Adrenal gland (tissue), 5 donors: Measurements from ENCODE around the gene XPO4.

Experiments
- POLR2A ChIP-seq, 2 donors: fragments of 450-650 bp; IDR thresholded peaks; one replicate each; pipeline ENCODE4 v1.6.1; 2017; ENCODE audit warnings: antibody characterized with exemption in 2 of 2, mild to moderate bottlenecking in 2 of 2, moderate library complexity in 1 of 2
- TF ChIP-seq, protein P1 (sequence below), 6 experiments: fragments of 450-650 bp in 4 of 6; fragments of 200-600 bp in 2 of 6; sonication (generic) in 1 of 6; IDR thresholded peaks; 1 replicate in 5 of 6; 2 replicates in 1 of 6; pipeline versions ENCODE4 v1.5.1 to v1.8.0; 2016 to 2021; ENCODE audit warnings: antibody characterized with exemption in 6 of 6, mild to moderate bottlenecking in 2 of 6, moderate library complexity in 1 of 6
- donor health status: DM: no; HTN: no; CAD: no.

DNA sequence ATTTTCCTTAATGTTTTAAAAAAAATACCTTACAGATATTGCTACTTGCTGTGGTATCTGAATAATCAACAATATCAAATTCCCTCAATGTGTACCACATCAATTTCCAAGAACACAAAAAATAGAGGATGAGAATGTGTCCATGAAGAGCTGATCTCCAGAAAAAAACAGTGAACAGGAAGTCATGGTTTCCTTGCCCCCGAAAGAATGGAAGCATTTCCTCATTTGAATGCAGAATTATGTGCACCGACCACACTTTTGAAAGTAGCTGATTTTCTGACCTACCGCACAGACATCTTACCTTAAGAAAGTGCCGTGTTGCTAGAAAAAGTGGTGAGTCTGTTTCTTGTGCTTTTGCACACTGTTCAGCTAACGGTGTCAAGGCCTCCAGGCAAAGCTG is 115.4 kb downstream of the XPO4 start:
- TF ChIP-seq, protein P1, sequence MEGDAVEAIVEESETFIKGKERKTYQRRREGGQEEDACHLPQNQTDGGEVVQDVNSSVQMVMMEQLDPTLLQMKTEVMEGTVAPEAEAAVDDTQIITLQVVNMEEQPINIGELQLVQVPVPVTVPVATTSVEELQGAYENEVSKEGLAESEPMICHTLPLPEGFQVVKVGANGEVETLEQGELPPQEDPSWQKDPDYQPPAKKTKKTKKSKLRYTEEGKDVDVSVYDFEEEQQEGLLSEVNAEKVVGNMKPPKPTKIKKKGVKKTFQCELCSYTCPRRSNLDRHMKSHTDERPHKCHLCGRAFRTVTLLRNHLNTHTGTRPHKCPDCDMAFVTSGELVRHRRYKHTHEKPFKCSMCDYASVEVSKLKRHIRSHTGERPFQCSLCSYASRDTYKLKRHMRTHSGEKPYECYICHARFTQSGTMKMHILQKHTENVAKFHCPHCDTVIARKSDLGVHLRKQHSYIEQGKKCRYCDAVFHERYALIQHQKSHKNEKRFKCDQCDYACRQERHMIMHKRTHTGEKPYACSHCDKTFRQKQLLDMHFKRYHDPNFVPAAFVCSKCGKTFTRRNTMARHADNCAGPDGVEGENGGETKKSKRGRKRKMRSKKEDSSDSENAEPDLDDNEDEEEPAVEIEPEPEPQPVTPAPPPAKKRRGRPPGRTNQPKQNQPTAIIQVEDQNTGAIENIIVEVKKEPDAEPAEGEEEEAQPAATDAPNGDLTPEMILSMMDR (IDR thresholded peaks at IDR 0.05), result no peak
- no peak for TF ChIP-seq POLR2A (IDR thresholded peaks at IDR 0.05)
